Lower leg skin (tissue), 3 donors: ENCODE measurements around the gene TTC16.

Source experiments
- CTCF ChIP-seq, 3 donors: fragments of 450-650 bp; IDR thresholded peaks; one replicate each; pipeline ENCODE4 v1.5.1; 2016; ENCODE audit warnings: antibody characterized with exemption in 3 of 3, mild to moderate bottlenecking in 3 of 3, moderate library complexity in 2 of 3
- POLR2A ChIP-seq, 2 donors: fragments of 450-650 bp; IDR thresholded peaks; one replicate each; pipeline ENCODE4 v1.6.1; 2016 to 2017; ENCODE audit warnings: antibody characterized with exemption in 2 of 2, mild to moderate bottlenecking in 1 of 2, moderate library complexity in 1 of 2

GRCh38 chr9:127667906-127668305 lies 48.0 kb upstream of the TTC16 start:
- TF ChIP-seq CTCF (IDR thresholded peaks at IDR 0.05) (no peak), POLR2A (IDR thresholded peaks at IDR 0.05) (no peak)
